GM12874 (cell line): ENCODE measurements around the gene RAB6A.

Experiments
- TF ChIP-seq, protein P1 (sequence below): IDR thresholded peaks from 2 replicates; pipeline ENCODE4 v1.5.1; 2011; ENCODE audit warnings: low read depth, mild to moderate bottlenecking, control low read depth, low read length, moderate library complexity; ENCODE audit not compliant: insufficient read depth

Gene RAB6A

DNA sequence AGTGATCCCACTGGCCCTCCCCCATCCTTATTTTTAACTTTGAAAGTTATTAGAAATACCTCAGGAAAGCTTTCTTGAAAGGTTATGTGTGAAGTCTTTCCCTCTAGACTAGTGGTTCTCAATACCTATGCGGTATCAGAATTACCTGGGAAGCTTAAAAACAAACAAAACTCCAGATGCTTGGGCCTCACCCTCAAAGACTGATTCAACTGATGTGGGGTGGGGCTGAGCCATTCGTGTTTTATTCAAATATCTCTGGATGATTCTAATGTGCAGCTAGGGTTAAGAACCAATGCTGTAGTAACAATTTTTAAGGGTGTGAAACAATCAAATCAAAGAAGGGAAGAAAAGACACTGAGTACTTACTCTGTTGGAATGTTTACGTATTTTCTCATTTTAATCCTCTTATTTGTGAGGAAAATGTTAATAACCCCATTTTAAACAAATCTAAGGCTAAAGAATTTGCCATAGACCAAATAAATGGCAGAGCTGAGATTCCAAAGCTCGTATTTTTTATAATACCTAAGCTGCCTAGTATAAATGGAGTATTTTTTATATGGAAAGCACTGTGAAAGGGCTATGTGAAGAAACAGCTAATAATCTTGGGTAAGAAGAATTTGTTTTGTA lies 66.9 kb downstream of the RAB6A start:
- TF ChIP-seq, protein P1, sequence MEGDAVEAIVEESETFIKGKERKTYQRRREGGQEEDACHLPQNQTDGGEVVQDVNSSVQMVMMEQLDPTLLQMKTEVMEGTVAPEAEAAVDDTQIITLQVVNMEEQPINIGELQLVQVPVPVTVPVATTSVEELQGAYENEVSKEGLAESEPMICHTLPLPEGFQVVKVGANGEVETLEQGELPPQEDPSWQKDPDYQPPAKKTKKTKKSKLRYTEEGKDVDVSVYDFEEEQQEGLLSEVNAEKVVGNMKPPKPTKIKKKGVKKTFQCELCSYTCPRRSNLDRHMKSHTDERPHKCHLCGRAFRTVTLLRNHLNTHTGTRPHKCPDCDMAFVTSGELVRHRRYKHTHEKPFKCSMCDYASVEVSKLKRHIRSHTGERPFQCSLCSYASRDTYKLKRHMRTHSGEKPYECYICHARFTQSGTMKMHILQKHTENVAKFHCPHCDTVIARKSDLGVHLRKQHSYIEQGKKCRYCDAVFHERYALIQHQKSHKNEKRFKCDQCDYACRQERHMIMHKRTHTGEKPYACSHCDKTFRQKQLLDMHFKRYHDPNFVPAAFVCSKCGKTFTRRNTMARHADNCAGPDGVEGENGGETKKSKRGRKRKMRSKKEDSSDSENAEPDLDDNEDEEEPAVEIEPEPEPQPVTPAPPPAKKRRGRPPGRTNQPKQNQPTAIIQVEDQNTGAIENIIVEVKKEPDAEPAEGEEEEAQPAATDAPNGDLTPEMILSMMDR = no peak

DNA sequence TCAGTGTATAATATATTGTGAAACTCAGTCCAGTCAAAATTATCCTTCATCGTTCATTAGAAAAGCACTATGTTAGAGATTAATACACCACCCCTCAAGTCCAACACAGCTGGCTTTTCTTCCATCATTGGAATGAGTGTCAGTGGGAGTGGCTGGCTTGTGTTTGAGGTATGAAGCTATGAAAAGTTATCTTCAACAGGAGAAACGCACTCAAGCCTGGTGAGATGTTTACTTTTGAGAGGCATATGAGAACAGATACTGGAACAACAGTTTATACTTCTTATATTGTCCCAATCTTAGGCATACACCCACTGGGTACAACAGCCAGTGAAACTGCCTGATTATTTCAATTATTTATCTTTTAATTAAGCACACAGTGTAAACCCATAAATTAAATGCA lies 80.2 kb downstream of the RAB6A start:
- TF ChIP-seq, protein P1 = no peak

DNA sequence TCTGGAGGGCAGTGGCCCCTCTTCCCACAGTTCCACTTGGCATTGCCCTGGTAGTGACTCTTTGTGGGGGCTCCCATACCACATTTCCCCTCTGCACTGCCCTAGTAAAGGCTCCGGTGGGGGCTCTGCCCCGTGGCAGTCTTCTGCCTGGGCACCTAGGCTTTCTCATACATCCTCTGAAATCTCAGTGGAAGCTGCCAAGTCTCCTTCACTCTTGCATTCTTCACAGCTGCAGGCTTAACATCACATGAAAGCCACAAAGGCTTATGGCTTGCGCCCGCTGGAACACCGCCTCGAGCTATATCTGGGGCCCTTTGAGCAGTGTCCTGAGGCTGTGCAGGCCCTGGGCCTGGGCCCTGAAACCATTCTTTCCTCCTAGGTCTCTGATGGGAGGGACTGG lies 89.2 kb downstream of the RAB6A start:
- TF ChIP-seq, protein P1 = no peak

DNA sequence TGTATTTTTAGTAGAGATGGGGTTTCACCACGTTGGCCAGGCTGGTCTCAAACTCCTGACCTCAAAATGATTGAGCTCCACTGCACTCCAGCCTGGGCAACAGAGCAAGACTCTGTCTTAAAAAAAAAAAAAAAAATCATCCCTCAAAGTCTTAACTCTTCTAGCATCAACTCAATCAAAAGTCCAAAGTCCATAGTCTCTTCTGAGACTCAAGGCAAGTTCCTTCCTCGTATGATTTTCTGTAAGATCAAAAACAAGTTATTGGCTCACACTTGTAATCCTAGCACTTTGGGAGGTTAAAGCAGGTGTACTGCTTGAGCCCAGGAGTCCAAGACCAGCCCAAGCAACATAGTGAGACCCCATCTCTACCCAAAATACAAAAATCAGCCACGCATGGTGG lies 90.1 kb downstream of the RAB6A start:
- TF ChIP-seq, protein P1 = no peak

DNA sequence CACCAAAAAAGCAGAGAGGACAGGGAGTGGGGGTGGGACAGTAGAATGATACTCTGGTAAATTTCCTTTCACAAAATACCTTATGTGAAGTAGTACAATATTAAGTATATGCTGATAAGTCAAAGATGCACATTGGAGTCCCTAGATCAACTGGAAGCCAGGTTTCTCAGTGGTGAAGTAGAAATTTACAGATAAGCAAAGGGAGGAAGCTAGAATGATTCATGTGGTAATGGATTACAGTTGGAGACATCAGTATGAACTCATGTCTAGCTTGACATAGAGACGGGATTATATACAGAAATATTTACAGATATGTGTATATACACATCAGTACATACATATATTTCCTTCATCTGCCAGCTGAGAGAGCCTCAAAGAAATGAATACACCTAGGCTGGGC lies 93.0 kb downstream of the RAB6A start:
- TF ChIP-seq, protein P1 = no peak

DNA sequence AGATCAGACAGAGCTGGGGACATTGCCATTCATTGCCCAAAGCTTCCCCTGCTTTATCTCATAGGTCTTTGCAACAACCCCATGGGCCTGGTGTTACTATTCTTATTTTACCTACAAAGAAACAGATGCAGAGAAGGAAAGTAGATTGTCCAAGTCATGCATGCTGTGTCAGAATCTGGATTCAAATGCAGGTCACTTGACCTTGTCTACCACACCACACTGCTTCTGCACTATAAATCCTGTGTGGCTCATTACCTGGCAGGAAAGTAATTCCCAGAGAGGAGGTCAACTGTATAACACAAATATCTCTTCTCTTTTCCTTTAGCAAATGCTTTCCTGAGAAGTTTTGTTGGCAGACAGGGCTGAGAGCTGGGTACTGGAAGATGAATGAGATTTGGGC lies 96.0 kb downstream of the RAB6A start:
- TF ChIP-seq, protein P1 = no peak

DNA sequence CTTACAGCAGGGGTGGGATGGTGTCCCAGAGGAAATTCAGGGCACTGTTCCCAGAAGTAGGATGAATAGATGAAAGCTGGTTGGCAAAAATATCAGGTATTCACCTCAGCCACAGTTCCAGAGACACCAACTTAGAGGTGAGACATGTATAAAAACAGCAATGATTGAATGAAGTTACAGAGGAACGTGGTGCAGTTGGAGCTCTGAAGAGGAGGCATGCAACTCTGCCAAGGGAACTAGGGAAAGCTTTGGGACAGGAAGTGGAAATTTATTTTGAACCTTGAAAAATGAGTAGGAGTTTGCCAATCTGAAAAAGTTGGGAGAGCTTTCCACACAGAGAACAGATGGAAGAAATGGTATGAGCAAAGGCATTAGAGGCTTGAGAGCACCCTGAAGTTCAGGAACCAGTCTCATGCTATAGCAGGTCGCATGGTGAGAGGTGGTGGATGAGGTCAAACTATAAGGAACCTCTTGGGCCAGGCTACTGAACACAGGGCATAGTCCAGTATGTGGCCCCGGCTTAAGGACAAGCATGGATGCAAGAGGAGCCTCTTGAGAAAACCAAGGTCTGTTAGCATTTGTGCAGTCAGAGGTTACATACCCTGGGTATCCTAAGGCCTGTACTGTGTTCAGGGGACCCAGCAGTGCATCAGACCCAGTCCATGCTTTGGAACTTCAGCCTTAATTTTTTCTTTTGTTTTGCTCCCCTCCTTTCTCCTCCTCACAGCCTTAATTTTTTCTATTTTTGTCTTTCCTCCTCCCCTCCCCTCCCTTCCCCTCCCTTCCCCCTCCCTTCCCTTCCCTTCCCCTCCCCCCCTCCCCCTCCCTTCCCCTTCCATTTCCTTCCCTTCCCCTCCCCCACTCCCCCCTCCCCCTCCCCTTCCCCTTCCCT lies 97.0 kb downstream of the RAB6A start:
- TF ChIP-seq, protein P1 = no peak
